ENCODE results near the gene DVL1.

DVL1 gene

DNA sequence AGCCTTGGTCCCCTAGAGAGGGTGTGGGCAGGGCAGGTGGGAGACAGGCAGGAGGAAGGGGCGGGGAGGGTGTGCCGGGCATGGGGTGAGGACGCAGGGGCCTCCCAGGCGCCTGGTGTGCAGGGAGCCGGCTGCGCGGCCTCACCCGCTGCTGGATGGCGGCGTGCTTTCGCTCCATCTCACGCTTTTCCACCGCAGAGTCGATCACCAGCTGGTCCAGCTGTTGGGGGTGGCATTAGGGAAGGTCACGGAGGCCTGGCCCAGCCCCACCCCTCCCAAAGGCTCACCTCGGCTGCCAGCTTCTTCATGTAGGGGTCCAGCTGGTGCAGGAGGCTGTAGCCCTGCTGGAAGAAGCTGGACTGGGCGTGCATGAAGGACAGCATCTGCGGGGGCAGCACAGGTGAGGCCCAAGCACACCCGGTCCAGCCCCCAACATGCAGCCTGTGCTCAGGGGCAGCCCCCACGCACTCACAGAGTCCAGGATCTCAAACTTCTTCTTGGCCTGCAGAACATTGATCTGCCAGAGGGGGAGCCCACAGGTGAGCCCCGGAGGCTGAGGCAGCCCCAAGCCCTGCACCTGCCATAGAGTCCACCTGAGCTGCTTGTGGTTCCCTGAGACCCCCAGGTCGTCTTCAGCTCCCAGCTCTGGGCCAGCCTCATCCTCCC is 49.4 kb downstream of the DVL1 start:
- DNase-seq (ENCODE audit: low read depth in 2 of 2): no peak

DNA sequence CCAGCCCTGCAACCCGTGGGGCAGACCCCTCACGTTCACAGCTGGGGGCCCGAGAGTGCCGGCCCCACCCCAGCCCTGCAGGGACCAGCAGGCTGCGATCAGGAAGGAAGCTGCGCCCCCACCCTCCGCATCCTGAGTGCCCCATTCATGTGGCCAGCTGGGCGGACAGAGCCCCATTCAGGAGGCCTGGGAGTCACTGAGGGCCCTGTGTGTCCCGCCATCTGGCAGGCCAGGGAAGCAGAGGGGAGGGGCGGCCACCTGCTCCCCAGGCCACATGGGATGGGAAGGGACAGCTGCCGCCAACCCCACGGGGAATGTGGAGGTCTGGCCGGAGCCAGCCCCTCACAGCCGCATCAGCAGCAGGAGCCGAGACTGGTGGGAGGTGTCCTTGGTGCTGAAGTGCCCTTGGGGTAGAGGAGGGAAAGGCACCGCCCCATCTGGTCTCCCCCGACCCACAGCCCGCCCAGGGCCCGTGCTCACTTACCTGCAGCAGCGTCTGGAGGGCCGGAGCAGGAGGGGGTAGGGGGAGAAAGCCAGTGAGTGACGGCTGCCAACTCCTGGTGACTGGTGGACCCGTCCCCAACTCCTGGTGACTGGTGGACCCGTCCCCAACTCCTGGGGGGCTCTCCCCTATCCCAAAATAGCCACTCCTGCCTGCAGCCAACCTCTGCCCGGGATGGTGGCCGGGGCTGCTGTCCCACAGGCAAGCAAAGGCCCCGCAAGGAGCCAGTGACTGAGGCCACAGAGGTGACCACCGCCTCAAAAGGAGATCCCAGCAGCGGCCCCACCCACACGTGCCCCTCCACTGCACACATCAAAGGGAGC is 50.1 kb downstream of the DVL1 start:
- no peak for DNase-seq (ENCODE audit: low read depth in 2 of 2)

DNA sequence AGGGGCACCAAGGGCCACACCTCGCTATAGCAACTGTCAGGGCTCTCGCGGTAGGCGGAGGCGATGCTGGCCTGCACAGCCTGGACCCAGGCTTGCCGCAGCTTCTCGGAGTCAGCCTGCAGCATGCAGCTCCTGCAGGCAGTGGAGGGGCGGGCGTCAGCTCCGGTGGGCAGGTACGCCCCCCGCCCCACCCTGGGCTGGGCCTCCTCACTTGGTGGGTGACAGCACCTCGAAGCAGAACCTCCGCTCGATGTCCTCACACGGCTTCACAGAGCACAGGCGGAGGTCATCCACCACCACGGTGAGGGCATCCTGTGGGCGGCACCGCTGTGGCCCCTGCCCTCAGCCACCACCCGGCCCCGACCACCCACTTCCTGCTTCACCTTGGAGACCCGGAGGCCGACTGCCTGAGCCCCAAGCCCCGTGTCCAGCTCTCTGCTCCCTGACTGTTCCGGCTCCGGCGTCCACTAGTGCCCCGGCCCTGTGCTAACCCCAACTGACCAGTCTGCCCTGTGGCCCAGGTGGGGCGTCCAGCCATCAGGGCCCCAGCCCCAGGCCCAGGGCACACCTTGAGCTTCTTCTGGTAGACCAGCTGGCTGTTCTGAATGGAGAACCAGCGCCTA is 51.3 kb downstream of the DVL1 start:
- no peak for DNase-seq (ENCODE audit: low read depth in 2 of 2)

DNA sequence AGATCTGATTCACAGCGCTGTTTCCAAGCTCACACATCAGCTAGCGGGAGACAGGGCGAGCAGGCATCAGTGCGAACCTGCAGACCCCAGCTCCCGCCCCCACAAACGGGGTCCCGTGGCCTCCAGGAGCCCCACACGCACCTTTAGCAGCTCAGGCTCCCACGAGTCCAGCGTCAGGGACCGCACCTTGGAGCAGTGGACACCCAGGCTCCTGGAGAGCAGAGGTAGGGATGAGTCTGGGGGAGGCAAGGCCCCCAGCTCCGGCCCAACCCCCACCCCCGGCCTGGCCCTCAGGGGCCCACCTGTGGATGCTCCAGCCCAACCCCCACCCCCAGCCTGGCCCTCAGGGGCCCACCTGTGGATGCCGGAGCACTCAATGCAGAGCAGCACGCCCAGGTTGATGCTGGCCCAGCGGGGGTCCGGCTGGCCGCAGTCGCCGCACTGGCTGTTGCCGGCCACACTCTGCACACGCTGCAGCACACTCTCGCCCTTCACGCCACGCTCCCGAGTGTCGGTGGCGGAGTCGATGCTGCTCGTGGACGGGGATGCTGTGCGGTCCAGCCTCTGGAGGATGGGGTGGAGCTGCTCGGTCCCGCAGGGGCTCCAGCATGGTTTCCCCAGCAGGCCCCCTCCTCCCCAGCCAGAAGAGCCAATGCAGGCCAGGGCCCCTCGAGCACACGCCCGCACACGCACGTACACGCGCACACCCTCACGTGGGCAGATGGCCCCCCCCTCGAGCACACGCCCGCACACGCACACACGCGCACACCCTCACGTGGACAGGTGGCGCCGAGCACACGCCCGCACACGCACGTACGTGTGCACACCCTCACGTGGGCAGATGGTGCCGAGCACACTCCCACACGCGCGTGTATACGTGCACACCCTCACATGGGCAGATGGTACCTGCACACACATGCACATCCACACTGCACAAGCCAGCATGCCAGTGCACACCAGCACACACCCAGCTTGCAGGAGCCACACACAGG is 52.9 kb downstream of the DVL1 start:
- DNase-seq (ENCODE audit: low read depth in 2 of 2): no peak

DNA sequence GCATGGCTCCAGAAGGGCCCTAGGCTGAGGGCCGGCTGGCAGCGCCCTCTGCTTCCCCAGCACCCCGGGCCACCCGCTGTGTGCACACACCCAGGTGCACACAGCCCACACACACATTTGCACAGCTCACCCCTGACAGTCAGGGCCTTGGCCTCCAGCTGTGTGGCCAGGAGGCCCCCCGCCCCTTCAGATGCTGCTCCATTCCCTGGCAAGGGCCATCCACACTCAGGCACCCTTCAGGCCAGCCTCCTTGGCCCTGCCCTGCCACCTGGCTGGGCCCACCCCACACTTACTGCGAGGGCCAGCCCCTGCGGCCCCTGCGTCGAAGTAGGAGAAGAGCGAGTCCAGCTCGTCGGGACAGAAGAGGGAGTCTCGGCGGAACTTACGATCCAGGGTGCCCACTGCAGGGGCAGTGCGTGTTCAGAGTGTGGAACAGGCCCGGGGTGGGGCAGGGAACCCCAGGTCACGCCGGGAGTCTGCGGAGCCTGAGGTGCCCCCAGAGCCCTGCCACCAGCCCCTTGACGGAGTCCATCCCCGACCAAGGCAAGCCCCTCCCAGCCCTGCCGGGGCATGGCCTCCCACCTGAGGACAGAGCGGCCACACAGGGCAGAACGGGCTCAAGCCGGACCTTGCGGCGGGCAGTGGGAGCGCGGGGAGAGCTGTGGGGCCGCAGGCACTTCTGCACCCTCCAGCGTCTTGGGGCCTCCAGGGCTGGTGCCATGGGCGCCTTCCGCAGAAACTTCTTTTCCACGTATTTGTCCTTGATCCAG is 53.9 kb downstream of the DVL1 start:
- DNase-seq (ENCODE audit: low read depth in 2 of 2): no peak

DNA sequence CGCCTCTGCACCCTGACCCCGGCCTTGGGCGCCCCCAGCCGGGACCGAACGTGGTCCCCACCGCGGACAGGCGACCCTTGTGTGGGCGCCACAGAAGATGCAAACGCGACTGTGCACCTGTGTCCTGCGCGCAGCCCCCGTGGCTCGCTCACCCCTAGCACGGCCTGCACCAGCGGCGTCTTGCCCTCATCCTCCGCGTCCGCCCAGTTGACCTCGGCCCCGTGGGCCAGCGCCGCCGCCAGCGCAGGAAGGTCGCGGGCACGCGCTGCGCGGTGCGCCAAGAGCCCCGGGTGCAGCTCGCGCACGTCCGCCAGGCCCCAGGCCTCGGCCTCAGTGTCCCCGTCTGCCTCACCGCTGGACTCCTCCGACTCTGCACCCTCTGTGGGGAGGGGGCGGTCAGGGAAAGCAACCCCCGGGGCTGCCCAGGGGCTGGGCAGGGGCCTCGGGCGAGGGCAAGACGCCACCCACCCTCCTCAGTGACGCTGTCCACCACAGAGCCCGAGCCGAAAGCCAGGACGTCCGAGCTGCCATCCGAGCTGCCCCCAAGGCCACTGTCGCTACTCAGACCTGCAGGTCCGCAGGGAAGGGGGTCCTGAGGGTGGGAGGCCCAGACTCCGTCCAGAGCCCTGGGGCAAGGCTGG is 54.8 kb downstream of the DVL1 start:
- DNase-seq (ENCODE audit: low read depth in 2 of 2): no peak

DNA sequence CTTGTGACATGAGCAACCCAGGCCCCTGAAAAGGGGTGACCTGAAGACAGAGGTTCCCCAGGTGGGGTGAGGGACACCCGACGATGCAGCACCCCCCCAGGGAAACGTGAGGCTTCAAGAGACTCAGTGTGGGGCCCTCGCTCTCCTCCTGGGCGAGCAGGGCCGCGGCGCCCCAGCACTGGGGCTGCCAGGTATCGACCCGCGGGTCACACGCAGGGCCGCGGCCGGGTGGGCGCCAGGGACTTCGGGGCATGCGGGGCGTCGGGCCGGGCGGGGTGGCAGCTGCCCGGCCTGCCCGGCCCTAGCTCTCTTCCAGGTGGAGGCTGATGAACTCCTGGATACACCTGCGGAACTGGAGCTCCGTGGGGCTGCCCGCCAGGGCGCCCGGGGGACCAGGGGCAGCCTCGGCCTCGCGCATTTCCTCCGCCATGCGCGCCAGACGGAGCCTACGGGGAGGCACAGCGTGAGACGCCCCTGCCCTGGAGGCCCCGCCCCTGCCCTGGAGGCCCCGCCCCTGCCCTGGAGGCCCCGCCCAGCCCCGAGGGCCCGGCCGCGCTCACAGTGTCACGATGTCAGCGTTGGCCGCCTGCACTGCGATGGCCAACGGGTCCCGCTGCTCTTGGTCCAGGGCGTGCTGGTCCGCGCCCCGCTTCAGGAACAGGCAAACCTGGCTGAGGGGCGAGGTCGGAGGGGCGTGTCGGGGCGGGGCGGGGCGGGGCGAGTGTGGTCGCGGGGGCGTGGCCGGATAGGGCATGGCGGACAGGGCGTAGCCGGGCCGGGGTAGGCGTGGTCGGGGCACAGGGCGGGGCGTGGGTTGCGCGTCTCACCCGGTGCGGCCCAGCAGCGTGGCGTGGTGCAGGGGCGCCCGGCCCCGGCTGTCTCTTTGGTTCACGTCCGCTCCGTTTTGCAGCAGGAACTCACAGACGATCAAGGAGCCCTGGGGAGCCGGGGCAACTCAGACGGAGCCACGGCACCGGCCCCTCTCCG is 55.7 kb downstream of the DVL1 start:
- DNase-seq (ENCODE audit: low read depth in 2 of 2): no peak

DNA sequence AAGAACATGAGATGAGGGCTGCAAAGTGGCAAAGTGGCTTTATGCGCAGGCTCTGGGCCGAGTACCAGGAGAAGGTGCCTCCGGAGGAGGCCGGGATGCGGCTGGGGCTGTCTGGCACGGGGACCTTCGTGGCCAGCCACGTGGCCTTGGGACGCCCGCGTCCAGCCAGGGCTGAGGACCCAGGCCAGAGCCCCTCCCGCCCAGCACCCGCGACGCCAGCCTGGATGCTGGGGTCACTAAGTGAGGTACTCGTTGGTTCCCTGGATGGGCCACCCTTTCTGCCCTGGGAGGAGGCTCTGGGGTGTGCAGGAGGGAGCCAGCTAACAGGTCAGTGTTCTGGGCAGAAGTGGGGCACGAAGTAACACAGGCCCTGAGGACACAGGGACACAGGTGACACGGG is 56.4 kb downstream of the DVL1 start:
- no peak for DNase-seq (ENCODE audit: low read depth in 2 of 2)

DNA sequence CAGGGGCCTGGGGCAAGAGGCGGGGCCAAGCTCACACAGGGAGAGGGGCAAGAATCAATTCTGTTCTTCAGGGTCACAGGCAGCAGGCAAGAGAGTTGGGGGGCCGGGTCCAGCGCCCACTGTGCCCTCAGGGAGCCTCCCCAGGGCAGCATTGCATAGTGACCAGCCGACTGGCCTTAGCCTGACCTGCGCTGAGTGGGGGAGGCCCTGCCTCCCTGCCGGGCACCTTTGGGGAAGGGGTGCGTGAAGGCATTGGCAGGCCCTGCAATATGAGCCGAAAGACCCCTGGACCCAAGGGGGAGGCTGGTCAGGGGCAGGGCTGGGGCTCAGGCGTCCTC is 56.8 kb downstream of the DVL1 start:
- DNase-seq (ENCODE audit: low read depth in 2 of 2): no peak

DNA sequence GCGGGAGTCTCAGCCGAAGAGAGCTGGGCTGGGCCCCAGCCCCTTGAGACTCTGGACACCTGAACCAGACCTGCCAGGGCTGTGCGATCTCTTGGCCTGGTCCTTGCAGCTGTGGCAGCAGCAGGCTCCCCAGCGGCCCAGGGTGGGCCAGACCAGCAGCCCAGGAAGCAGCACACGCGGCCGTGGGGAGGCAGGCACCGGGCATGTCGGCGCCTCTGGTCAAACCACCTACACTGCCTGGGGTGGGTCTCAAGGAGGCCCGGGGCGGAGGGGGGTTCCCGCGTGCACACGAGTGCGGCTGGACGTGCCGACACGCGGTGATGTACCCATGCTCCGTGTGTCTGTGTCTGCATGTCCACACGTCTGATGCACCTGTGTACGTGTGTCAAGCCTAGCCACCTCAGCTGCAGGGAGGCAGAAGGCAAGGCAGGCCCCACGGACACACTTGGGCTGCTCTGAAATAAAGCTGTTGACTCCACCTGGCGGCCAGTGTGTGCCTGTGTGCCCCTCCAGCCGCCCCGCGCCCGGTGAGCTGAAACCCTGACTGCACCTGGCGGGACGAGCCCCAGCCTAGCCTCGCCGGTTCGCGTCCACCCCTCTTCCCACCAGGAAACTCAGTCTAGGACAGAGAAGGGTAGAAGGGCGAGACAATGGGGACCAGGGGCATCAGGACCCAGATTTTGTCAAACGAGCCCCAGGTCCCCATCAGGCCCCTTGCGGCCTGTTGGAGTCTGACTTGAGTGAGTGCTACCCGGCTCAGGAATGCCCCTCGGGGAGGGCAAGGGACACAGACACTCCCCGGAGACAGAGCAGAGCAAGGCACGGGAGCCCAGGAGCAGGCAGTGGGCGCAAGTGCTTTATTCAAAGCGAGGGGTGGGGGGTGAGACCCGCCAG is 57.4 kb downstream of the DVL1 start:
- no peak for DNase-seq (ENCODE audit: low read depth in 2 of 2)

DNA sequence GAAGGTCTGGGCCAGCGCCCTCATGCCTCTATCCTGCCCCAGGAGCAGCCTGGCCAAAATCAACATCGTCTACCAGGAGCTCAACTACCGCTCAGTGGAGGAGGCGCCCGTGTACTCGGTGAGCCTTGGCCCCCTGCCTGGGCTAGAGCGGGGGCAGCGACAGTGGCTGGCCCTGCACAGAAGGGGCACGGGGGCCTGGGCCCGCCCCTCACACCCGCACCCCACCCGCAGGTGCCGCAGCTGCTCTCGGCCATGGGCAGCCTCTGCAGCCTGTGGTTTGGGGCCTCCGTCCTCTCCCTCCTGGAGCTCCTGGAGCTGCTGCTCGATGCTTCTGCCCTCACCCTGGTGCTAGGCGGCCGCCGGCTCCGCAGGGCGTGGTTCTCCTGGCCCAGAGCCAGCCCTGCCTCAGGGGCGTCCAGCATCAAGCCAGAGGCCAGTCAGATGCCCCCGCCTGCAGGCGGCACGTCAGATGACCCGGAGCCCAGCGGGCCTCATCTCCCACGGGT is 58.1 kb downstream of the DVL1 start:
- DNase-seq (ENCODE audit: low read depth in 2 of 2): no peak

DNA sequence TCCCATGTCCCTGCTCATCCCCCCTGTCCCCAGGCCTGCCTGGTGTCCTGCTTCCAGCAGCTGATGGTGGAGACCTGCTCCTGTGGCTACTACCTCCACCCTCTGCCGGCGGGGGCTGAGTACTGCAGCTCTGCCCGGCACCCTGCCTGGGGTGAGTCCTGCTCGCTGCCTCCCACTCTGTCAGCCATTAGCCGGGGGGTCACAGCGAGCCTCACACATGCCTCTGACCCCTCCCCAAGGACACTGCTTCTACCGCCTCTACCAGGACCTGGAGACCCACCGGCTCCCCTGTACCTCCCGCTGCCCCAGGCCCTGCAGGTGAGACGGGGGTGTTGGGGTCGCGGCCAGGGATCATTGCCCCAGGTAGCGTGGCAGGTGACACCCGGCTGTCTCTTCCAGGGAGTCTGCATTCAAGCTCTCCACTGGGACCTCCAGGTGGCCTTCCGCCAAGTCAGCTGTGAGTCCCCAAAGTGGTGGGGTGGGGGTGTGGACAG is 58.9 kb downstream of the DVL1 start:
- DNase-seq (ENCODE audit: low read depth in 2 of 2): peak in 1 of 2 donors; percentile 51

DNA sequence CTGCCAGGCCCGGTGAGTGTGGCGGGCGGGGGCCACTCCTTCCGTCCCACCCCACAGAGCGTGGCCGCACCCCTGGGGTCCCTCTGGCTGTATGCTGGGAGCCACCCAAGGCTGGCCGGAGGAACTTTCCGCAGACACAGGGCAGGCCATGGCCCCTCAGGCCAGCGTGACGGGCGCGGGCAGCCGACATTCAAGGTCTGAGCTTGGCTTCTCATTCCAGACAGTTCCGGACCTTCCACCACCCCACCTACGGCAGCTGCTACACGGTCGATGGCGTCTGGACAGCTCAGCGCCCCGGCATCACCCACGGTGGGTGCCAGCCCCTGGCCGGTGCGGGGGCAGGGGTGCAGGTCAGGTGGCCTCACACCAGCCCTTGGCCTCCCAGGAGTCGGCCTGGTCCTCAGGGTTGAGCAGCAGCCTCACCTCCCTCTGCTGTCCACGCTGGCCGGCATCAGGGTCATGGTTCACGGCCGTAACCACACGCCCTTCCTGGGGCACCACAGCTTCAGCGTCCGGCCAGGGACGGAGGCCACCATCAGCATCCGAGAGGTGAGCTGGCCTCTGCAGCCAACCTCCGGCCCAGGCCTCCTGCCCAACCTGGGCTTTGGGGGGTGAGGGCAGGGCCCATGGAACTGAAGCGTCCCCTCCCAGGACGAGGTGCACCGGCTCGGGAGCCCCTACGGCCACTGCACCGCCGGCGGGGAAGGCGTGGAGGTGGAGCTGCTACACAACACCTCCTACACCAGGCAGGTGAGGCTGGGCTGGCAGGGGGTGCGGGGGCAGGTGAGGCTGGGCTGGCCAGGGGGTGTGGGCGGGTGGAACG is 61.7 kb downstream of the DVL1 start:
- no peak for DNase-seq (ENCODE audit: low read depth in 2 of 2)

DNA sequence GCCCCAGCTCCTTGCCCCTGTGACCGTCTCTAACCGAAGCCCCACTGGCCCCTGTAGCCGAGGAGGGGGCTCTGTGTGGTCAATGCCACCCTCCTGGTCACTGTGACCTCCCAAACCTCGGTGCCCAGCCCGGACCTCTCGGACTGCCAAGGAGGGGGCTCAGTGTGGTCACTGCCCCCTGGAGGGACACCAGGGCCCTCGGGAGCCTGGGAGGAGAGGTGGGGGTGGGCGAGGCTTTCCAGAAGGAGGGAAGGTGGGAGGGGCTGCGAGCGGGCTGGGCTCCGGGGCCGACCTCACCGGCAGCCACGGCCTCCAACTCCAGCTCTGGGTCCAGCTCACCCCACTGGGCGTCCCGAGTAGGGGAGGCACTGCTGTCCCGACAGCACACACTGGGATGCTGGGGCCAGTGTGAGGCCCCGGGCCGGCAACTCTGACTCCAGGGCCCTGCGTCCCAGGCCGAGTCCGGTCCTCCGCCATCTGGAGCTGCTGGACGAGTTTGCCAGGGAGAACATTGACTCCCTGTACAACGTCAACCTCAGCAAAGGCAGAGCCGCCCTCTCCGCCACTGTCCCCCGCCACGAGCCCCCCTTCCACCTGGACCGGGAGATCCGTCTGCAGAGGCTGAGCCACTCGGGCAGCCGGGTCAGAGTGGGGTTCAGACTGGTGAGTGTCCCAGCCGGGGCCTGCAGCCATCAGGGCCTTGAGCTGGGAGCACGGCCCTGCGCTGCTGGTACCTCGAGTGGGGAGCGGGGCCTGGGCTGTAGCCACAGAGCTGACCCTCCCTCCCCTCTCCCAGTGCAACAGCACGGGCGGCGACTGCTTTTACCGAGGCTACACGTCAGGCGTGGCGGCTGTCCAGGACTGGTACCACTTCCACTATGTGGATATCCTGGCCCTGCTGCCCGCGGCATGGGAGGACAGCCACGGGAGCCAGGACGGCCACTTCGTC is 62.6 kb downstream of the DVL1 start:
- DNase-seq (ENCODE audit: low read depth in 2 of 2): no peak

DNA sequence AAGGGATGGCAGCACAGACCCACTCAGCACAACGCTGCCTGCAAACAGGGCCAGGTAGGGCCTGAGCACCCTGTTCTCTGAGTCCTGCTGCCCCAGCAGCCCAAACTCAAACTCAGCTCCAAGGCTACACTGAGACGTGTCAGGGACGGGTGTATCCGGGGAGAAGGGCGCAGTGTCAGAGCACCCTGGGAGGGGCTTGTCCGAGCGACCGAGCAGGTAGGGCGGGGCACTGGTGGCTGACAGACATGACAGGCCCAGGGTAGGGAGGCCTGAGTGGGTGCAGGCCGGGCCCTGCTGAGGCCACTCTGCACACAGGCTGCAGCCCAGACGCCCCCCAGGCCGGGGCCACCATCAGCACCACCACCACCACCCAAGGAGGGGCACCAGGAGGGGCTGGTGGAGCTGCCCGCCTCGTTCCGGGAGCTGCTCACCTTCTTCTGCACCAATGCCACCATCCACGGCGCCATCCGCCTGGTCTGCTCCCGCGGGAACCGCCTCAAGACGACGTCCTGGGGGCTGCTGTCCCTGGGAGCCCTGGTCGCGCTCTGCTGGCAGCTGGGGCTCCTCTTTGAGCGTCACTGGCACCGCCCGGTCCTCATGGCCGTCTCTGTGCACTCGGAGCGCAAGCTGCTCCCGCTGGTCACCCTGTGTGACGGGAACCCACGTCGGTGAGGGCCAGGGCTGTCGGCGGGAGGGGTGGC is 63.5 kb downstream of the DVL1 start:
- no peak for DNase-seq (ENCODE audit: low read depth in 2 of 2)
